ENCODE measurements around the gene COL4A3.
A peak's percentile ranks its signal among the peaks of the same experiment; 100 is the strongest.
"Not testable (repeated sequence)": the region's sequence is repeated elsewhere in the genome, so short reads cannot be mapped to it uniquely, and the experiment has no call there.

Gene COL4A3

GRCh38 chr2:227163485-227163997 lies 883 bp upstream of the COL4A3 start:
- Histone ChIP-seq H3K27me3 (ENCODE audit: control insufficient read depth in 3 of 3, insufficient read depth in 3 of 3, low read depth in 1 of 3, low read length in 3 of 3) (peaks cover 6 to 78% (median 33%) of the 10 kb centered on the region in 3 experiments), H3K4me2 (ENCODE audit: insufficient read depth, low read length, poor library complexity, severe bottlenecking) (peak overlapping the region; percentile 100), H3K4me3 (ENCODE audit: low read length in 2 of 2) (peak overlapping the region in 1 of 2 donors; percentile 80), H2BK120ac (ENCODE audit: low read depth, low read length) (no peak overlapping the region), H2AK5ac (ENCODE audit: low read depth, low read length) (no peak overlapping the region), H2AFZ (ENCODE audit: low read length) (peak overlapping the region; percentile 85), H4K8ac (ENCODE audit: low read depth, low read length) (peak overlapping the region; percentile 2), H3K14ac (ENCODE audit: low read length) (no peak overlapping the region), H3K79me1 (ENCODE audit: low read depth, low read length) (no peaks in the 10 kb centered on the region), H2BK12ac (ENCODE audit: low read length) (no peak overlapping the region), H3K4ac (ENCODE audit: low read length) (no peak overlapping the region), H3K27ac (replicated peaks; ENCODE audit: low read length) (no peak overlapping the region), H3K18ac (ENCODE audit: low read length) (peak overlapping the region; percentile 75), H4K91ac (ENCODE audit: low read depth, low read length, poor library complexity) (no peak overlapping the region), H3K4me1 (ENCODE audit: control insufficient read depth in 2 of 2, insufficient read depth in 1 of 2, low read depth in 1 of 2, low read length in 2 of 2) (peaks cover 2 to 9% of the 10 kb centered on the region in 2 donors), H3K23ac (ENCODE audit: low read depth, low read length, poor library complexity) (no peak overlapping the region), H2BK15ac (ENCODE audit: low read length) (no peak overlapping the region), H3K36me3 (replicated peaks in 1 of 2; ENCODE audit: control insufficient read depth in 2 of 2, insufficient read depth in 2 of 2, low read length in 2 of 2) (no peaks in the 10 kb centered on the region), H3K9ac (ENCODE audit: low read depth, low read length, poor library complexity) (no peak overlapping the region), H2BK5ac (ENCODE audit: low read length) (no peak overlapping the region), H3K9me3 (replicated peaks in 1 of 2; ENCODE audit: control insufficient read depth in 2 of 2, insufficient read depth in 1 of 2, low read depth in 1 of 2, low read length in 2 of 2) (no peaks in the 10 kb centered on the region)
- WGBS, 2 donors (ENCODE audit: extremely low coverage in 2 of 2, insufficient read length in 2 of 2, insufficient replicate concordance in 1 of 2): no CpG with 5 or more reads among the region's 20 CpGs
- DNase-seq (ENCODE audit: low spot score): no peak

- Histone ChIP-seq H2AFZ (ENCODE audit: low read length) (peak overlapping the region; percentile 85), H2BK5ac (ENCODE audit: low read length) (no peak overlapping the region), H3K4me3 (ENCODE audit: low read length in 2 of 2) (peak overlapping the region in 1 of 2 donors; percentile 80), H3K79me1 (ENCODE audit: low read depth, low read length) (no peaks in the 10 kb centered on the region), H3K36me3 (replicated peaks in 1 of 2; ENCODE audit: control insufficient read depth in 2 of 2, insufficient read depth in 2 of 2, low read length in 2 of 2) (no peaks in the 10 kb centered on the region), H3K4me2 (ENCODE audit: insufficient read depth, low read length, poor library complexity, severe bottlenecking) (peak overlapping the region; percentile 100), H3K14ac (ENCODE audit: low read length) (no peak overlapping the region), H3K18ac (ENCODE audit: low read length) (peak overlapping the region; percentile 44), H3K4me1 (ENCODE audit: control insufficient read depth in 2 of 2, insufficient read depth in 1 of 2, low read depth in 1 of 2, low read length in 2 of 2) (peaks cover 2 to 9% of the 10 kb centered on the region in 2 donors), H3K27me3 (ENCODE audit: control insufficient read depth in 3 of 3, insufficient read depth in 3 of 3, low read depth in 1 of 3, low read length in 3 of 3) (peaks cover 6 to 78% (median 33%) of the 10 kb centered on the region in 3 experiments), H2BK15ac (ENCODE audit: low read length) (no peak overlapping the region), H3K9ac (ENCODE audit: low read depth, low read length, poor library complexity) (peak overlapping the region; percentile 83), H4K91ac (ENCODE audit: low read depth, low read length, poor library complexity) (no peak overlapping the region), H2AK5ac (ENCODE audit: low read depth, low read length) (peak overlapping the region; percentile 52), H3K27ac (replicated peaks; ENCODE audit: low read length) (no peak overlapping the region), H2BK12ac (ENCODE audit: low read length) (no peak overlapping the region), H2BK120ac (ENCODE audit: low read depth, low read length) (no peak overlapping the region), H3K9me3 (replicated peaks in 1 of 2; ENCODE audit: control insufficient read depth in 2 of 2, insufficient read depth in 1 of 2, low read depth in 1 of 2, low read length in 2 of 2) (no peaks in the 10 kb centered on the region), H3K4ac (ENCODE audit: low read length) (no peak overlapping the region), H4K8ac (ENCODE audit: low read depth, low read length) (no peak overlapping the region), H3K23ac (ENCODE audit: low read depth, low read length, poor library complexity) (peak overlapping the region; percentile 17)
- peak; percentile 17 for DNase-seq (ENCODE audit: low spot score)
- WGBS, 2 donors (ENCODE audit: extremely low coverage in 2 of 2, insufficient read length in 2 of 2, insufficient replicate concordance in 1 of 2): no CpG with 5 or more reads among the region's 38 CpGs
Observed at GRCh38 chr2:227164763-227165291, 403 bp downstream of the COL4A3 start.

- not testable (repeated sequence) for H3K9ac ChIP-seq (ENCODE audit: low read depth, low read length, poor library complexity); H3K36me3 ChIP-seq (replicated peaks in 1 of 2; ENCODE audit: control insufficient read depth in 2 of 2, insufficient read depth in 2 of 2, low read length in 2 of 2); H2BK15ac ChIP-seq (ENCODE audit: low read length); H2BK120ac ChIP-seq (ENCODE audit: low read depth, low read length); H3K4me2 ChIP-seq (ENCODE audit: insufficient read depth, low read length, poor library complexity, severe bottlenecking); H3K4ac ChIP-seq (ENCODE audit: low read length); H3K23ac ChIP-seq (ENCODE audit: low read depth, low read length, poor library complexity); H2BK5ac ChIP-seq (ENCODE audit: low read length); H2AFZ ChIP-seq (ENCODE audit: low read length); H3K4me1 ChIP-seq (ENCODE audit: control insufficient read depth in 2 of 2, insufficient read depth in 1 of 2, low read depth in 1 of 2, low read length in 2 of 2); H2AK5ac ChIP-seq (ENCODE audit: low read depth, low read length); H4K91ac ChIP-seq (ENCODE audit: low read depth, low read length, poor library complexity); H3K14ac ChIP-seq (ENCODE audit: low read length); H3K4me3 ChIP-seq (ENCODE audit: low read length in 2 of 2); H3K79me1 ChIP-seq (ENCODE audit: low read depth, low read length); DNase-seq (ENCODE audit: low spot score); H3K27ac ChIP-seq (replicated peaks; ENCODE audit: low read length); H4K8ac ChIP-seq (ENCODE audit: low read depth, low read length); H2BK12ac ChIP-seq (ENCODE audit: low read length); H3K18ac ChIP-seq (ENCODE audit: low read length); H3K9me3 ChIP-seq (replicated peaks in 1 of 2; ENCODE audit: control insufficient read depth in 2 of 2, insufficient read depth in 1 of 2, low read depth in 1 of 2, low read length in 2 of 2)
- H3K27me3 ChIP-seq (ENCODE audit: control insufficient read depth in 3 of 3, insufficient read depth in 3 of 3, low read depth in 1 of 3, low read length in 3 of 3): peaks cover 0 to 15% (median 0%) of the 10 kb centered on the region in 3 experiments
- WGBS, 2 donors (ENCODE audit: extremely low coverage in 2 of 2, insufficient read length in 2 of 2, insufficient replicate concordance in 1 of 2): no CpG with 5 or more reads among the region's 11 CpGs
Observed at GRCh38 chr2:227171779-227172178, 7.4 kb downstream of the COL4A3 start.

- Histone ChIP-seq H2BK15ac (ENCODE audit: low read length) (no peak overlapping the region), H3K4me1 (ENCODE audit: control insufficient read depth in 2 of 2, insufficient read depth in 1 of 2, low read depth in 1 of 2, low read length in 2 of 2) (peaks cover 0 to 3% of the 10 kb centered on the region in 2 donors), H3K9me3 (replicated peaks in 1 of 2; ENCODE audit: control insufficient read depth in 2 of 2, insufficient read depth in 1 of 2, low read depth in 1 of 2, low read length in 2 of 2) (no peaks in the 10 kb centered on the region), H3K4me3 (ENCODE audit: low read length in 2 of 2) (no peak overlapping the region), H3K36me3 (replicated peaks in 1 of 2; ENCODE audit: control insufficient read depth in 2 of 2, insufficient read depth in 2 of 2, low read length in 2 of 2) (no peaks in the 10 kb centered on the region), H3K23ac (ENCODE audit: low read depth, low read length, poor library complexity) (no peak overlapping the region), H3K14ac (ENCODE audit: low read length) (no peak overlapping the region), H3K27me3 (ENCODE audit: control insufficient read depth in 3 of 3, insufficient read depth in 3 of 3, low read depth in 1 of 3, low read length in 3 of 3) (no peaks in the 10 kb centered on the region), H2AK5ac (ENCODE audit: low read depth, low read length) (no peak overlapping the region), H3K18ac (ENCODE audit: low read length) (no peak overlapping the region), H2BK120ac (ENCODE audit: low read depth, low read length) (no peak overlapping the region), H2BK12ac (ENCODE audit: low read length) (no peak overlapping the region), H3K4ac (ENCODE audit: low read length) (no peak overlapping the region), H3K27ac (replicated peaks; ENCODE audit: low read length) (no peak overlapping the region), H3K79me1 (ENCODE audit: low read depth, low read length) (no peaks in the 10 kb centered on the region), H3K4me2 (ENCODE audit: insufficient read depth, low read length, poor library complexity, severe bottlenecking) (no peak overlapping the region), H3K9ac (ENCODE audit: low read depth, low read length, poor library complexity) (no peak overlapping the region), H4K91ac (ENCODE audit: low read depth, low read length, poor library complexity) (no peak overlapping the region), H2BK5ac (ENCODE audit: low read length) (no peak overlapping the region), H2AFZ (ENCODE audit: low read length) (no peak overlapping the region), H4K8ac (ENCODE audit: low read depth, low read length) (no peak overlapping the region)
- WGBS, 2 donors (ENCODE audit: extremely low coverage in 2 of 2, insufficient read length in 2 of 2, insufficient replicate concordance in 1 of 2): no CpG with 5 or more reads among the region's 12 CpGs
- DNase-seq (ENCODE audit: low spot score): no peak
Observed at GRCh38 chr2:227177592-227178336, 13.3 kb downstream of the COL4A3 start.
